SK-N-SH (cell line): ENCODE data around the gene LCA5. TPM values are rescaled to one million over a fixed set of nuclear protein-coding genes. Genes with fewer than 3 reads are reported as not detected.

Experiments used
- CTCF ChIA-PET: fragments of 300-600, 350-600 bp; formaldehyde crosslinking; extraction: SDS; loops from one replicate; lab custom pipeline; 2021; lab: Yijun Ruan, JAX
- POLR2A ChIA-PET: fragments of 350-600 bp; sonication (Branson Sonifier 250); formaldehyde crosslinking; extraction: SDS; loops from one replicate; lab custom pipeline; 2020; ENCODE audit warnings: antibody characterized with exemption, inconsistent platforms; lab: Yijun Ruan, JAX
- DNase-seq: peaks from one replicate; pipeline ENCODE4 v3.0.0; 2012
- H2AFZ ChIP-seq: fragments of 200-600 bp; sonication (generic); 2 replicates; pipeline ENCODE4 v1.8.1; 2016; ENCODE audit warnings: antibody characterized with exemption, mild to moderate bottlenecking, low read depth
- H3F3A ChIP-seq: fragments of 200-600 bp; sonication (generic); replicated peaks from 2 replicates; pipeline ENCODE3; 2016; ENCODE audit warnings: antibody characterized with exemption, mild to moderate bottlenecking; ENCODE audit not compliant: insufficient read depth
- H3K27ac ChIP-seq, 2 experiments: fragments of 200-500 bp in 1 of 2; fragments of 200-600 bp in 1 of 2; sonication (Bioruptor generic) in 1 of 2; sonication (generic), shearing (Covaris generic) in 1 of 2; 2 replicates each; pipeline versions ENCODE4 v1.5.1 to v1.6.1; 2014 to 2016; ENCODE audit warnings: low read depth in 2 of 2, inconsistent platforms in 1 of 2, low read length in 1 of 2, mild to moderate bottlenecking in 1 of 2, mixed read lengths in 1 of 2
- H3K27me3 ChIP-seq: fragments of 200-600 bp; sonication (generic), shearing (Covaris generic); 2 replicates; pipeline ENCODE4 v1.6.1; 2016; ENCODE audit warnings: mixed run types; ENCODE audit not compliant: insufficient read depth
- H3K36me3 ChIP-seq, 2 experiments: fragments of 200-500 bp in 1 of 2; fragments of 200-600 bp in 1 of 2; sonication (Bioruptor generic) in 1 of 2; sonication (generic) in 1 of 2; replicated peaks in 1 of 2; 2 replicates each; pipeline versions ENCODE3 to v1.5.1; 2014 to 2016; ENCODE audit warnings: low read length in 1 of 2, mild to moderate bottlenecking in 1 of 2; ENCODE audit not compliant: insufficient read depth in 2 of 2, control insufficient read depth in 1 of 2
- H3K4me1 ChIP-seq, 2 experiments: fragments of 200-500 bp in 1 of 2; fragments of 200-600 bp in 1 of 2; sonication (Bioruptor generic) in 1 of 2; sonication (generic), shearing (Covaris generic) in 1 of 2; 2 replicates each; pipeline versions ENCODE4 v1.5.1 to v1.6.1; 2014 to 2016; ENCODE audit warnings: low read depth in 1 of 2, low read length in 1 of 2, mixed run types in 1 of 2; ENCODE audit not compliant: insufficient read depth in 2 of 2, control insufficient read depth in 1 of 2
- H3K4me2 ChIP-seq: fragments of 200-600 bp; sonication (generic), shearing (Covaris generic); 2 replicates; pipeline ENCODE4 v1.6.1; 2017; ENCODE audit warnings: mixed run types
- H3K4me3 ChIP-seq, 2 experiments: fragments of 200-500 bp in 1 of 2; fragments of 200-600 bp in 1 of 2; sonication (Bioruptor generic) in 1 of 2; sonication (generic), shearing (Covaris generic) in 1 of 2; 2 replicates each; pipeline versions ENCODE4 v1.5.1 to v1.8.1; 2014 to 2016; ENCODE audit warnings: low read depth in 2 of 2, inconsistent platforms in 1 of 2, low read length in 1 of 2, mild to moderate bottlenecking in 1 of 2, mixed read lengths in 1 of 2, moderate library complexity in 1 of 2
- H3K79me2 ChIP-seq: fragments of 200-600 bp; sonication (generic); 2 replicates; pipeline ENCODE4 v1.8.1; 2017; ENCODE audit warnings: mild to moderate bottlenecking; ENCODE audit not compliant: insufficient read depth
- H3K9ac ChIP-seq: fragments of 200-600 bp; sonication (generic); 2 replicates; pipeline ENCODE4 v1.6.1; 2017; ENCODE audit warnings: mixed run types
- H3K9me2 ChIP-seq: fragments of 200-600 bp; sonication (generic); 2 replicates; pipeline ENCODE4 v1.6.1; 2017; ENCODE audit warnings: mixed run types
- H3K9me3 ChIP-seq: fragments of 200-600 bp; sonication (generic); 2 replicates; pipeline ENCODE4 v1.6.1; 2017; ENCODE audit warnings: mixed run types, mild to moderate bottlenecking, moderate library complexity
- H4K20me1 ChIP-seq: fragments of 200-600 bp; sonication (generic); 2 replicates; pipeline ENCODE4 v1.6.1; 2017; ENCODE audit warnings: mild to moderate bottlenecking, mixed run types; ENCODE audit not compliant: insufficient read depth
- ELF1 ChIP-seq: IDR thresholded peaks from 2 replicates; pipeline ENCODE4 v1.4.0; 2012
- EP300 ChIP-seq, 2 experiments: IDR thresholded peaks; 2 replicates each; pipeline versions ENCODE4 v1.4.0 to v1.6.1; 2012; ENCODE audit warnings: borderline replicate concordance in 1 of 2, low read depth in 1 of 2, low read length in 1 of 2
- FOSL2 ChIP-seq: IDR thresholded peaks from 2 replicates; pipeline ENCODE4 v1.4.0; 2012; ENCODE audit warnings: low read depth, mild to moderate bottlenecking, moderate library complexity, borderline replicate concordance
- FOXJ3 ChIP-seq: sonication (generic); formaldehyde crosslinking; IDR thresholded peaks from 2 replicates; pipeline ENCODE4 v1.5.1; 2020; ENCODE audit warnings: mild to moderate bottlenecking, missing genetic modification reagents
- FOXM1 ChIP-seq: IDR thresholded peaks from 2 replicates; pipeline ENCODE4 v1.4.0; 2012; ENCODE audit warnings: low read depth, mild to moderate bottlenecking
- GATA2 ChIP-seq: sonication (generic); formaldehyde crosslinking; IDR thresholded peaks from 2 replicates; pipeline ENCODE4 v1.5.0; 2020; ENCODE audit warnings: mild to moderate bottlenecking, missing genetic modification reagents
- JUND ChIP-seq: IDR thresholded peaks from 2 replicates; pipeline ENCODE4 v1.4.0; 2012
- MAX ChIP-seq: IDR thresholded peaks from 2 replicates; pipeline ENCODE4 v1.4.0; 2012; ENCODE audit warnings: low read depth
- MEF2A ChIP-seq: IDR thresholded peaks from 2 replicates; pipeline ENCODE4 v1.4.0; 2012; ENCODE audit warnings: low read depth, borderline replicate concordance
- NRF1 ChIP-seq: IDR thresholded peaks from 2 replicates; pipeline ENCODE4 v1.6.1; 2012; ENCODE audit warnings: low read depth, mild to moderate bottlenecking, low read length
- PBX3 ChIP-seq: IDR thresholded peaks from 2 replicates; pipeline ENCODE4; 2012
- POLR2AphosphoS5 ChIP-seq: IDR thresholded peaks from 2 replicates; pipeline ENCODE4 v1.6.1; 2012; ENCODE audit warnings: low read depth, low read length
- REST ChIP-seq: IDR thresholded peaks from 2 replicates; pipeline ENCODE4 v1.6.1; 2012; ENCODE audit warnings: mild to moderate bottlenecking, low read depth, low read length, moderate library complexity
- SIN3A ChIP-seq: IDR thresholded peaks from 2 replicates; pipeline ENCODE4 v1.6.1; 2012; ENCODE audit warnings: low read depth, mild to moderate bottlenecking, low read length, moderate library complexity, borderline replicate concordance
- TAF1 ChIP-seq: IDR thresholded peaks from 2 replicates; pipeline ENCODE4 v1.6.1; 2012; ENCODE audit warnings: low read depth, mild to moderate bottlenecking, low read length, moderate library complexity, borderline replicate concordance
- TCF12 ChIP-seq: IDR thresholded peaks from 2 replicates; pipeline ENCODE4 v1.4.0; 2012
- TEAD4 ChIP-seq: IDR thresholded peaks from 2 replicates; pipeline ENCODE4 v1.4.0; 2012; ENCODE audit warnings: mild to moderate bottlenecking, borderline replicate concordance; ENCODE audit not compliant: insufficient read depth
- USF2 ChIP-seq: fragments of 150-350 bp; IDR thresholded peaks from 2 replicates; pipeline ENCODE4 v1.6.1; 2017; ENCODE audit warnings: antibody characterized with exemption, low read length, low read depth, borderline replicate concordance
- YY1 ChIP-seq: IDR thresholded peaks from 2 replicates; pipeline ENCODE4 v1.4.0; 2012; ENCODE audit warnings: low read depth, mild to moderate bottlenecking
- WGBS: methylation state at CpG from one replicate; pipeline ENCODE4 v1.1.6; 2017; ENCODE audit warnings: low lambda C conversion rate; 5-methylcytosine and 5-hydroxymethylcytosine counted together
- polyA plus RNA-seq, 3 experiments: library from polyadenylated mRNA; depleted of rRNA; stranded (reverse); fragments of >200 nt; gene quantifications; 2 replicates each; pipeline ENCODE4 v1.2.3, GENCODE V29; 2012

LCA5 gene
- polyA plus RNA-seq, 1 of the 3 experiments (the other 2 are of a cell fraction): 0.61 TPM

GRCh38 chr6:79504372-79504771 is 32.9 kb downstream of the LCA5 start (continued):
- TF ChIP-seq TCF12 (no peak), ELF1 (no peak), NRF1 (no peak)

GRCh38 chr6:79498842-79499241 is 38.4 kb downstream of the LCA5 start:
- TF ChIP-seq EP300 (IDR thresholded peaks at IDR 0.05; ENCODE audit: borderline replicate concordance in 1 of 2, low read depth in 1 of 2, low read length in 1 of 2): no peak
- TF ChIP-seq GATA2 (CRISPR knock-in tag): no peak
- no peak for TF ChIP-seq MEF2A
- no peak for TF ChIP-seq REST
- TF ChIP-seq, all 33 proteins: peak for 0
- Histone ChIP-seq H3K9me3 (no peaks in the 10 kb centered on the region), H3K9ac (no peak overlapping the region), H3K9me2 (no peaks in the 10 kb centered on the region), H3K36me3 (peaks cover 0 to 4% of the 10 kb centered on the region in 2 experiments), H3F3A (no peaks in the 10 kb centered on the region), H4K20me1 (no peaks in the 10 kb centered on the region), H3K4me2 (no peak overlapping the region), H3K27ac (no peak overlapping the region), H3K4me3 (no peak overlapping the region), H3K4me1 (no peaks in the 10 kb centered on the region; a peak in 2 of 4 replicates), H3K27me3 (no peaks in the 10 kb centered on the region), H3K79me2 (no peaks in the 10 kb centered on the region), H2AFZ (no peak overlapping the region)
- DNase-seq: no peak
- ChIA-PET CTCF (interaction anchor here (0.7 kb wide), 1 partner anchor 46 kb away, joined by 3 read pairs; no protein-coding TSS in a partner anchor), POLR2A (no interaction called here)
- 79% methylated on average over 1 of the region's 1 CpG for WGBS

- Histone ChIP-seq H3F3A (no peaks in the 10 kb centered on the region), H3K27ac (no peak overlapping the region), H4K20me1 (no peaks in the 10 kb centered on the region), H3K4me1 (no peaks in the 10 kb centered on the region; a peak in 1 of 4 replicates), H2AFZ (no peak overlapping the region), H3K4me3 (no peak overlapping the region), H3K27me3 (no peaks in the 10 kb centered on the region), H3K4me2 (no peak overlapping the region), H3K36me3 (peaks cover 6 to 7% of the 10 kb centered on the region in 2 experiments), H3K9me2 (no peaks in the 10 kb centered on the region), H3K9me3 (no peaks in the 10 kb centered on the region), H3K9ac (no peak overlapping the region), H3K79me2 (no peaks in the 10 kb centered on the region)
- CTCF ChIA-PET: no interaction called here
- 94% methylated on average over 10 of the region's 10 CpGs for WGBS
- DNase-seq: no peak
- POLR2A ChIA-PET: no interaction called here
- TF ChIP-seq PBX3: no peak
- TF ChIP-seq FOSL2: no peak
- TF ChIP-seq YY1: no peak
- TF ChIP-seq MAX: no peak
- no peak for TF ChIP-seq TAF1
- no peak for TF ChIP-seq TEAD4
- TF ChIP-seq SIN3A: no peak
- TF ChIP-seq USF2: no peak
- TF ChIP-seq POLR2AphosphoS5: no peak
- no peak for TF ChIP-seq FOXM1
- TF ChIP-seq JUND: no peak
- no peak for TF ChIP-seq EP300 (IDR thresholded peaks at IDR 0.05; ENCODE audit: borderline replicate concordance in 1 of 2, low read depth in 1 of 2, low read length in 1 of 2)
- TF ChIP-seq FOXJ3 (CRISPR knock-in tag): no peak
- no peak for TF ChIP-seq GATA2 (CRISPR knock-in tag)
These were observed 42.0 kb downstream of the LCA5 start for GRCh38 chr6:79495246-79495645.
